GM10248 (cell line): ENCODE results near the gene PAX8.

Experiments
- CTCF ChIA-PET: fragments of 300-600 bp; sonication (Branson Sonifier 250); formaldehyde crosslinking; extraction: SDS; loops from one replicate; lab custom pipeline; 2021; ENCODE audit warnings: antibody characterized with exemption; lab: Yijun Ruan, JAX
- POLR2A ChIA-PET: fragments of 350-650 bp; sonication (Branson Sonifier 250); formaldehyde crosslinking; extraction: SDS; loops from one replicate; lab custom pipeline; 2020; ENCODE audit warnings: antibody characterized with exemption; lab: Yijun Ruan, JAX
- DNase-seq: peaks from one replicate; pipeline ENCODE4 v3.0.0; 2012; ENCODE audit errors: extremely low spot score
- CTCF ChIP-seq: IDR thresholded peaks from 2 replicates; pipeline ENCODE4 v1.5.1; 2012; ENCODE audit warnings: mild to moderate bottlenecking, low read depth; ENCODE audit errors: extremely low read depth, missing control alignments, control extremely low read depth

PAX8 gene

GRCh38 chr2:113283704-113284284, 5.1 kb upstream of the PAX8 start:
- TF ChIP-seq CTCF: no peak
- no peak for DNase-seq
- ChIA-PET CTCF (interaction anchor here (0.7 to 1.6 kb wide), 2 partner anchors 10 to 17 kb away, joined by 3 to 5 read pairs; no protein-coding TSS in a partner anchor), POLR2A (no interaction called here)

GRCh38 chr2:113282747-113283533, 4.2 kb upstream of the PAX8 start:
- CTCF ChIA-PET: interaction anchor here (0.7 to 1.6 kb wide), 2 partner anchors 11 to 16 kb away, joined by 3 to 5 read pairs; no protein-coding TSS in a partner anchor
- TF ChIP-seq CTCF: no peak
- DNase-seq: no peak
- POLR2A ChIA-PET: no interaction called here

- ChIA-PET POLR2A (no interaction called here), CTCF (no interaction called here)
- TF ChIP-seq CTCF: no peak
- no peak for DNase-seq
These were observed 3.4 kb upstream of the PAX8 start for GRCh38 chr2:113281910-113282746.

GRCh38 chr2:113278073-113278741, 514 bp downstream of the PAX8 start:
- DNase-seq: no peak
- POLR2A ChIA-PET: no interaction called here
- TF ChIP-seq CTCF: no peak
- CTCF ChIA-PET: interaction anchor here (0.6 to 1.5 kb wide), 3 partner anchors 20 to 112 kb away, joined by 3 to 5 read pairs (median 5); no protein-coding TSS in a partner anchor

- no peak for DNase-seq
- POLR2A ChIA-PET: no interaction called here
- CTCF ChIA-PET: interaction anchor here (0.6 to 1.3 kb wide), 2 partner anchors 73 to 113 kb away, joined by 3 to 5 read pairs; no protein-coding TSS in a partner anchor
- TF ChIP-seq CTCF: no peak
These were observed 1.1 kb downstream of the PAX8 start for GRCh38 chr2:113277474-113278072.
